Type B pancreatic cell (in vitro differentiated cells): Measurements from ENCODE around the gene SMIM43. TPM values are rescaled to one million over a fixed set of nuclear protein-coding genes. Genes with fewer than 3 reads are reported as not detected.
A peak's percentile ranks its signal among the peaks of the same experiment; 100 is the strongest.

Experiments used
- DNase-seq: peaks from one replicate; pipeline ENCODE4 v3.0.0; 2021; ENCODE audit warnings: mixed read lengths; ENCODE audit not compliant: unreplicated experiment; ENCODE audit errors: extremely low spot score
- H3K27ac Mint-ChIP-seq: 2 replicates; pipeline ENCODE4 v1.8.0; 2021; ENCODE audit warnings: mild to moderate bottlenecking, mixed read lengths
- H3K27me3 Mint-ChIP-seq: 2 replicates; pipeline ENCODE4 v1.8.0; 2021; ENCODE audit warnings: mixed read lengths
- H3K36me3 Mint-ChIP-seq: 2 replicates; pipeline ENCODE4 v1.8.0; 2021; ENCODE audit warnings: mixed read lengths
- H3K4me1 Mint-ChIP-seq: one replicate; pipeline ENCODE4 v1.8.0; 2021; ENCODE audit warnings: mixed read lengths; ENCODE audit not compliant: unreplicated experiment
- H3K4me3 Mint-ChIP-seq: 2 replicates; pipeline ENCODE4 v1.8.0; 2021; ENCODE audit warnings: mild to moderate bottlenecking, mixed read lengths
- H3K9me3 Mint-ChIP-seq: 2 replicates; pipeline ENCODE4 v1.8.0; 2021; ENCODE audit warnings: mixed read lengths
- CTCF ChIP-seq: fragments of 200-600 bp; sonication (generic); conservative IDR thresholded peaks from 2 replicates; pipeline ENCODE4 v1.5.0; 2021; ENCODE audit warnings: antibody characterized with exemption, mild to moderate bottlenecking
- total RNA-seq: library from RNA; stranded (reverse); gene quantifications from 2 replicates; pipeline ENCODE4 v1.2.1, GENCODE V29; 2021; ENCODE audit warnings: low replicate concordance

The SMIM43 gene
- total RNA-seq, 1 donor from 2014 or later = 0.60 TPM

DNA sequence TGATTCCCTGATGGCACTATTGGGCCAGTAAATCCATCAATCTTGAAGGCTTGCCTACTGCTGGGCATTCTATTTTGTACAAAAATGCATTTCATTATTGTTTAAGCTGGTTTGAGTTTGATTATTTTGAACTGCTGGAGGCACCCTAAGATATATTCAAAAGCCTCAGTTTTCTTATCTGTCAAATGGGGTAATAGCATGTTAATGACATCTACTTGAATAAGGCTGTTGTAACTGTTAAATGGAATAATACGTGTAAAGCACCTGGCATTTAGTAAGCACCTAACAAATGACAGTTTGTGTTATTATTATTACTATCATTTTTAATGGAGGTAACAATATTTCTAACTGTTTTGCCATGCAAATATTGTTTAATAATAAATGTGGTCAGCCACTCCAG lies 6.9 kb upstream of the SMIM43 start:
- H3K27me3 Mint-ChIP-seq = peaks cover 67% of the 10 kb centered on the region
- no peak for DNase-seq
- H3K36me3 Mint-ChIP-seq = no peaks in the 10 kb centered on the region
- H3K27ac Mint-ChIP-seq = no peak overlapping the region
- no peaks in the 10 kb centered on the region for H3K9me3 Mint-ChIP-seq
- no peak for TF ChIP-seq CTCF
- H3K4me1 Mint-ChIP-seq = no peaks in the 10 kb centered on the region
- no peak overlapping the region for H3K4me3 Mint-ChIP-seq

DNA sequence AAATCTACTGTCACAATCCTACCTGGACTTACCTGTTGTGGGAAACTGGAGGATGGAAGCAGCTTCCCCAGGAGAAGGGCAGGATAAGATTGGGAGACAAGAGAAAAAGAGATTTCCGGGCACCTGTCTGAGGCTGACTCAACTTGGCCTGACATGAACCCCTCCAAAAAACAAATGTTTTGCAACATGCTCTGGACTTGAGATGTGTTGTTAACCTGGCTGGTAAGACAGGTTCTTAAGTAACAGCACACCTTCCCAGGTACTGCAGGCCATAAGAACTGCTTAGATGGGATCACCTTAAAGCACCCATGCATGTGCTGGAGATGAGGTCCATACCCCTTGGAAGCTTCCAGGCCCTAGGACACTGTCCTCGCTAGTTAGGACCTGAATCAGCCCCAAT lies 4.4 kb upstream of the SMIM43 start:
- no peaks in the 10 kb centered on the region for H3K9me3 Mint-ChIP-seq
- no peak for DNase-seq
- no peak for TF ChIP-seq CTCF
- peaks cover 87% of the 10 kb centered on the region for H3K27me3 Mint-ChIP-seq
- H3K4me3 Mint-ChIP-seq = no peak overlapping the region
- H3K4me1 Mint-ChIP-seq = peaks cover 6% of the 10 kb centered on the region
- H3K36me3 Mint-ChIP-seq = no peaks in the 10 kb centered on the region
- no peak overlapping the region for H3K27ac Mint-ChIP-seq

DNA sequence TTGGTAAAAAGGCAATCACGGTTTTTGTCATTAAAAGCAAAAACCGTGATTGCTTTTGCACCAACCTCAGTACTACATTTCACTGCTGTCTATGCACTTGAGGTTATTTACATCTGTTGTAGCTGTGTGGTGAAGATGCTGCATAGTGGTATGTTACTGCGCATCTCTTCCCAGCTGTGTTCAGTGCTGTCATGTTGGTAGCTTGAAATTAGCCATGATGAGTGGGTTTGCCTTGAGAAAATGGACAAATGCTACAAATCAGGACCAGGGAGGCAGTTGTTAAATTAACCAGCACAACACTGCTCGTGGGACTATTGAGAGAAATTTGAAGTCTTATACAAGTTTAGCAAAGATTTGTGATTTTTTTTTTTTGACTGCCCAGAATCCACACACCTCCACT lies 2.2 kb upstream of the SMIM43 start:
- Mint-ChIP-seq H3K9me3 (no peaks in the 10 kb centered on the region), H3K4me3 (no peak overlapping the region), H3K27me3 (peaks cover 94% of the 10 kb centered on the region), H3K36me3 (no peaks in the 10 kb centered on the region), H3K4me1 (peaks cover 6% of the 10 kb centered on the region), H3K27ac (no peak overlapping the region)
- no peak for DNase-seq
- TF ChIP-seq CTCF = no peak

DNA sequence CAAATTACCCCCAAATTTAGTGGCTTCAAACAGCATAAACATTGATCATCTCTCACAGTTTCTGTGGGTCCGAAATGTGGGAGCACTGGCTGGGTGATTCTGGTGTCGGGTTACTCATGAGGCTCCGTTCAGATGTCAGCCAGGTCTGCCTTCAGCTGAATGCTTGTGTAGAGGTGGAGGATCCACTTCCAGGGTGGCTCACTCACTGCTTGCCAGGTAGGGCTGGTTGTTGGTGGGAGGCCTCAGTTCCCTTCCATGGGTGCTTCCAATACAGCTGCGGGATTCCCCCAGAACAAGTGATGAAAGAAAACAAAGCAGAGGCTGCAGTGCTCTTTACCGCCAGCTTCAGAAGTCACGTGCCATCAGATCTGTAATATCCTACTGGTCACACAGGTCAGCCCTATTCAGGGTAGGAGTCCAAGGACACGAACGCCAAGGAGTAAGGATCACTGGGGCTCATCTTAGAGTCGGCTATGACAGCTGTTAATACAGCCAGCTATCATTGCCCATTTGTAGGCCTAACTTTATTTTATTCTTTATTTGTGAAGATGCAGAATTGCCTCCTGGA lies 1.1 kb upstream of the SMIM43 start:
- TF ChIP-seq CTCF = no peak
- H3K36me3 Mint-ChIP-seq = no peaks in the 10 kb centered on the region
- peak overlapping the region; percentile 37 for H3K4me3 Mint-ChIP-seq
- no peak overlapping the region for H3K27ac Mint-ChIP-seq
- no peak for DNase-seq
- H3K27me3 Mint-ChIP-seq = peaks cover 95% of the 10 kb centered on the region
- H3K4me1 Mint-ChIP-seq = peaks cover 6% of the 10 kb centered on the region
- no peaks in the 10 kb centered on the region for H3K9me3 Mint-ChIP-seq

GRCh38 chr4:121765368-121765705 lies 373 bp upstream of the SMIM43 start:
- H3K36me3 Mint-ChIP-seq = no peaks in the 10 kb centered on the region
- H3K4me3 Mint-ChIP-seq = peak overlapping the region; percentile 87
- TF ChIP-seq CTCF = no peak
- H3K27ac Mint-ChIP-seq = peak overlapping the region; percentile 20
- peaks cover 95% of the 10 kb centered on the region for H3K27me3 Mint-ChIP-seq
- H3K9me3 Mint-ChIP-seq = no peaks in the 10 kb centered on the region
- H3K4me1 Mint-ChIP-seq = peaks cover 6% of the 10 kb centered on the region
- DNase-seq = no peak

GRCh38 chr4:121764303-121764701 lies 662 bp downstream of the SMIM43 start:
- peaks cover 94% of the 10 kb centered on the region for H3K27me3 Mint-ChIP-seq
- H3K9me3 Mint-ChIP-seq = no peaks in the 10 kb centered on the region
- no peak for DNase-seq
- no peak for TF ChIP-seq CTCF
- no peak overlapping the region for H3K27ac Mint-ChIP-seq
- peaks cover 6% of the 10 kb centered on the region for H3K4me1 Mint-ChIP-seq
- H3K36me3 Mint-ChIP-seq = no peaks in the 10 kb centered on the region
- peak overlapping the region; percentile 80 for H3K4me3 Mint-ChIP-seq
